ENCODE data around the gene DNAH8.

DNAH8 gene

DNA sequence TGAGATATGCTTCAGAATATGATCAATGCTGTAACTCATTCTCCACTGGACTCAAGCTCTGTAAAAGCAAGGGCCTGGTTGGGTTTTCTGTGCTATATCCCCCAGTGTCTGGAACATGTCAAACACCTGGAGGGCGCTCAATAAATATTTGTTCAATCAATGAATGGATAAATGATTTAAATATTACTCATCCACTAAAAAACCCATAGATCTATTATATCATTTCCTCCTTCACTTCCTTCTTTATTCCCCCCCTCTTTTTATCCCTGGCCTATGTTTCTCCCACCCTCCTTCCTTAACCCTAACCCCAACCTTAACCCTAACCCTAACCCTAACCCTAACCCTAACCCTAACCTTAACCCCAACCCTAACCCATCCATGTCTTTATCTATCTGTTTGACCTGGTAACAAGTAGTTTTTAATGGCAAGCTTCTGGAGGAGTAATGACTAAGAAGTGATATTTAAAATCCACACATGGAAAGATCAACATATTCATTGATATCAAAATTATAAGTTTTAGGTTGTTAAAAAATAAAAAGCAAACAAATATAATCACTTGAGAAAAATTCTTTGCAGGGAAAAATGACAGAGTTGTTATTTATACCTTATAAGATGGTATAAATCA is 229.7 kb downstream of the DNAH8 start:
- in situ Hi-C loops (cut with MboI; ENCODE audit: low sequenced_read_pairs) = no loop called here

- in situ Hi-C loops (cut with MboI; ENCODE audit: low sequenced_read_pairs) = no loop called here
These were observed 240.8 kb downstream of the DNAH8 start for GRCh38 chr6:38955861-38956260.

DNA sequence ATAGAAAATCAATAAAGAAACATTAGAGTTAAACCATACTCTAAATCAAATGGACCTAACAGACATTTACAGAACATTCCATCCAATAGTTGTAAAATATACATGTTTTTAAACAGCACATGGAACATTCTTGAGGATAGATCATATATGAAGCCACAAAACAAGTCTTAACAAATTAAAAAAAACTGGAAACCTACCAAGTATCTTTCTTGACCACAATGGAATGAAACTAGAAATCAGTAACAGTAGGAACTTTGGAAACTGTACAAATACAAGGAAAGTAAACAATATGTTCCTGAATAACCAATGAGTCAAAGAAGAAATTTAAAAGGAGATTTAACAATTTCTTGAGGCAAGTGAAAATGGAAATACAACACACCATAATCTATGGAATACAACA is 242.3 kb downstream of the DNAH8 start:
- in situ Hi-C loops (cut with MboI; ENCODE audit: low sequenced_read_pairs) = no loop called here

DNA sequence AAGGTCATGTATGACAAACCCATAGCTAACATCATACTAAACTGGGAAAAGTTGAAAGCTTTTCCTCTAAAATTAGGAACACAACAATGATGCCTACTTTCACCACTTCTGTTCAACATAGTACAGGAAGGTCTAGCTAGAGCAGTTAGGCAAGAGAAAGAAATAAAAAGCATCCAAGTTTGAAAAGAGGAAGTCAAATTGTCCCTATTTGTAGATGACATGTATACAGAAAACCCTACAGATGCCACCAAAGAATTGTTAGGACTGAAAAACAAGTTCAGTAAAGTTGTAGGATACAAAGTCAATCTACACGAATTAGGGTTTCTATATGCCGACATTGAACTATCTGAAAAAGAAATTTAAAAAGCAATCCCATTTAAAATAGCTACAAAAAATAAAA is 244.0 kb downstream of the DNAH8 start:
- in situ Hi-C loops (cut with MboI; ENCODE audit: low sequenced_read_pairs) = no loop called here

DNA sequence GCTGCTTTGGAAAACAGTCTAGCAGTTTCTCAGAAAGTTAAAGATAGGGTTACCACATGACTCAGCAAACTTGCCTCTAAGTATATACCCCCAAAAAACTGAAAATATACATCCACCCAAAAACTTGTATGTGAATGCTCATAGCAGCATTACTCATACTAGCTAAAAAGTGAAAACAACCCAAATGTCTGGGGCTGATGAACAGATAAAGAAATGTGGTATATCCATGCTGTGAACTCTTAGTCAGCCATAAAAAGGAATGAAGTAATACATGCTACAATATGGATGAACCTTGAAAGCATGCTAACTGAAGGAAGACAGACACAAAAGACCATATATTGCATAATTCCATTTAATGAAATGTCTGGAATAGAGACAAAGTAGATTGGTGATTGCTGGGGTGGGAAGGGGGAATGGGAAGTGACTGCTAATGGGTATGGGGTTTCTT is 253.6 kb downstream of the DNAH8 start:
- in situ Hi-C loops (cut with MboI; ENCODE audit: low sequenced_read_pairs) = no loop called here

DNA sequence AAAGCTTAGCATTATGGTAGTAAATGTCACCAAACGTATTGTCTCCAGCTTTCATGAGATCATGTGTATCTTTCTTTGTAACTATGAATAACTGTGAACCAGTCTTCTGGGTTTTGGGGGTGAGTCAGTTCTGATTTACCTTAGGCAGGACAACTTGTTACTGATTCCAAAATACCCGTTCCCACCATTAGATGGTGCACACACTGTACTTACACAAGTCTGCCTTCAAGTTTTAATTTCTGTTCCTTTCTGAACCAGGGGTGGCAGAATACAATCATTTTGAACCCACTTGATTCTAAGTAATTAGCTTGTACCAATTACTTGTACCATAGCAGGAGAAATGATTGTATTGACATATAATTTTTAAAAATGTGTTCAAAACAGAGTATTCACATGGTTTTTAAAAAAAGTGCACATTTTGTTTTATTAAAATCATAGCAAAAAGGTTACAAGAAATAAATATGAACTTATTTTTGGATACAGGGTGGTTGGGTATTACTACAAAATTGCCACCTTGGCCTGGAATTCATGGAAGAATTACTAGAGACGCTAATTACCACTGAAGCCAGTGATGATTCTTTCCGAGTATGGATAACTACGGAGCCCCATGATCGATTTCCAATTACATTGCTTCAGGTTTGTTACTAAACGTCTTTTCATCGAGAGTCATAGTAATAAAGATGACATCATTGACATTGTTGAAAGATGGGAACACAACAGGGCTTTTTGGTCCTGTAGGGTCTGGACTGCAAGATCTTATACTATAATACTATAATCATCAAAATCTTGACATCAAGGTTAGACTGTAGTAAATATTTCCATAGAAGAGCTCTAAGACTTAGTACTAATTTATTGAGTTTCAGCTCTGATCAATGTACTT is 258.3 kb downstream of the DNAH8 start:
- in situ Hi-C loops (cut with MboI; ENCODE audit: low sequenced_read_pairs) = no loop called here

- in situ Hi-C loops (cut with MboI; ENCODE audit: low sequenced_read_pairs) = no loop called here
These were observed 259.5 kb downstream of the DNAH8 start for GRCh38 chr6:38974389-38975151.

DNA sequence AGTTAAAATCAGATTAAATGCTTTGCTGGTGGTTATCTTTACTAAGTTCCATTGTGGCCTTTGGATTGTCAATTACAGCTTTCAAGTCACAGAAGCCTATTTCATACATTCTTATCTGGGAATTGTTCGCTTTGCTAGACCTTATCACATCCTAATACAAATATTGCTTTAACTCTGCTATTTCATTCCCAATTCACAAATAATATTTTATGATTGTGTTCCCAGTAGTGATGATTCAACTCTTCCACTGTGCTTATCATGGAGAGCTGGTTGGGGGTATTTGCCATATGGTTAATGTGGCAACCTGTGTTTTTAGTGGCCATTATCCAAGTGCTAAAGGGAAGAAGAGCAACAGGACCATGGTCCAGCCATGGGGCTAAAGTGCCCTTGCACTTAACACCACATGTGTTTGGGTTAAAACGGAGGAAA is 260.5 kb downstream of the DNAH8 start:
- in situ Hi-C loops (cut with MboI; ENCODE audit: low sequenced_read_pairs) = no loop called here

- in situ Hi-C loops (cut with MboI; ENCODE audit: low sequenced_read_pairs) = no loop called here
These were observed 260.9 kb downstream of the DNAH8 start for GRCh38 chr6:38976051-38976450.

- in situ Hi-C loops (cut with MboI; ENCODE audit: low sequenced_read_pairs) = no loop called here
These were observed 261.8 kb downstream of the DNAH8 start for GRCh38 chr6:38976801-38977500.

- in situ Hi-C loops (cut with MboI; ENCODE audit: low sequenced_read_pairs) = no loop called here
These were observed 263.1 kb downstream of the DNAH8 start for GRCh38 chr6:38978139-38978704.

- in situ Hi-C loops (cut with MboI; ENCODE audit: low sequenced_read_pairs) = no loop called here
These were observed 267.4 kb downstream of the DNAH8 start for GRCh38 chr6:38982470-38982869.

DNA sequence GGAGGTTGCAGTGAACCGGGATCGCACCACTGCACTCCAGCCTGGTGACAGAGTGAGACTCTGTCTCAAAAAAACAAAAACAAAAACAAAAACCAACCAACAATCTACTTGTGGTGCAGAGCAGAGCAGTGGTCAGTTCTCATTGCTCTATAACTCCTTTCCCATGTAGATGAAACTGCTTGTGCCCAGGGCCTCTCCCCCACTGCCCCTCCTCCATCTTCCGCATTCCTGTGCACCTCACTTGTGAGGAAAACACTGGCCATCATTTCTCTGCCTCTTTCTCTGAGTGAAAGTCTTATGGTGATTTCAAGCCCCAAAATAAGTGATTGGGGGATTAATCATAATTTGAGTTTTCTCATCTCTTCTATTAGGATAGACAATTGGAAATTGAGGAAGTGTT is 269.6 kb downstream of the DNAH8 start:
- in situ Hi-C loops (cut with MboI; ENCODE audit: low sequenced_read_pairs) = no loop called here

- in situ Hi-C loops (cut with MboI; ENCODE audit: low sequenced_read_pairs) = no loop called here
These were observed 270.7 kb downstream of the DNAH8 start for GRCh38 chr6:38985839-38986238.

DNA sequence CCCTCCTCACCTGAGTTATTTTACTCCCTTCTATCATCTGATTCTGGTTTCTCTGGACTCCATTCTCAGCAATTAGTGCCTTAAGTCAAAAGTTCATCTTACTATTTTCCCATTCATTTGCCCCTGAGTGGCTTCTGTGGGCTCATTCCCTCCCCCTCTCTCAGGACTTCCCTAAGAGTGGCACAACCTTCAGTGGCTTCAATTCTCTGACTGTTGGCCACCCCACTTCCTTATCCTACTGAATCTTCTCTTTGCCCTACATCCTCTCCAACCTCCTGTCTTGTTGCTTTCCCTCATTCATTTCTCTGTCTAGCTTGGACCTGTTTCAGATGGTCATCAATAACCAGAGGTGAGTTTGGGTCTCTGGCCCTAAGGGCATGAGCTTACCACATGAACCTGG is 272.4 kb downstream of the DNAH8 start:
- in situ Hi-C loops (cut with MboI; ENCODE audit: low sequenced_read_pairs) = no loop called here

- in situ Hi-C loops (cut with MboI; ENCODE audit: low sequenced_read_pairs) = no loop called here
These were observed 273.8 kb downstream of the DNAH8 start for GRCh38 chr6:38988736-38989449.

GRCh38 chr6:38990475-38990874 is 275.4 kb downstream of the DNAH8 start:
- in situ Hi-C loops (cut with MboI; ENCODE audit: low sequenced_read_pairs) = no loop called here

DNA sequence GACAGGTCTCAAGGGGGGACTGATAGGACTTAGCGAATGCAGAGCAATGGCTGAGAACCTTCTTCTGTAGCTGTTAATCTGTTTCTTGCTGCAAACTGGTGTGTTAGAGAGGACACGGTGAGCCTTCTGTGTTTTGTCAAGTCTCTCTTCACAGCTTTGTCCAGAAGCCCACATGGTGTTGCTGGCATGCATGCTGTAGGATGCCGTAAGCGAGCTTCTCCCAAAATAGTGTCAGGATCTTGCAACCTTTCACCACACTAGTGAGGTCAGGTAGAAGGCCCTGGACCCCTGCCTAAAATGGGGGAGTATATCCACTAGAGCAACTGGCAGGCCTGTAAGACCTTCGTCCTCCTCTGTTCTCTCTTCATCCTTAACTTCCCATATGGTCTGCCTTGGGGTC is 281.6 kb downstream of the DNAH8 start:
- in situ Hi-C loops (cut with MboI; ENCODE audit: low sequenced_read_pairs) = no loop called here

- in situ Hi-C loops (cut with MboI; ENCODE audit: low sequenced_read_pairs) = no loop called here
These were observed 282.1 kb downstream of the DNAH8 start for GRCh38 chr6:38997128-38997761.

DNA sequence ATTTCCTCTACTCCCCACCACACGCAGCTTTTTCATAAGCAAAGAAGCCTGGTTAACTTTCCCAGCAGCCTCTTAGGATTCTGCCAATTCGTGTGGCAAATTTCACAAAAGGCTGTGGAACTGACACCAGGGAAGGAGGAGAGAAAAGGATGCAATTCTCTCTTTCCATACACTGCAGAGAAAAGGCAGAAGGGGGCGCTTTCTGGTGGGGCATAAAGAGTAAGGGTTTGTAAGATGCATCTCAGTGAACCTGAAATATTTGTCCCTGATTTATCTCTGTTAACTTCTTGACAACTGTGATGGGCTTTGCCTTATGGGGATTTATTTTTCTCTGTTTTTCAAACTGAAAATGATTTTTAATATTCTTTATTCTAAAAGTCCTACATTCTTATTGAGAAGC is 288.0 kb downstream of the DNAH8 start:
- in situ Hi-C loops (cut with MboI; ENCODE audit: low sequenced_read_pairs) = no loop called here
